Tibial nerve (tissue), 4 donors: ENCODE data around the gene DENND5B.

ENCODE experiments used
- CTCF ChIP-seq, 5 experiments: fragments of 200-600 bp in 3 of 5; fragments of 450-650 bp in 2 of 5; sonication (generic) in 3 of 5; IDR thresholded peaks; one replicate each; pipeline ENCODE4 v1.5.1; 2016 to 2019; ENCODE audit warnings: antibody characterized with exemption in 5 of 5, mild to moderate bottlenecking in 3 of 5, moderate library complexity in 2 of 5
- EP300 ChIP-seq, 2 donors: sonication (generic); formaldehyde crosslinking; IDR thresholded peaks; one replicate each; pipeline ENCODE4 v1.6.1; 2017; ENCODE audit warnings: antibody characterized with exemption in 2 of 2, mild to moderate bottlenecking in 1 of 2

- TF ChIP-seq CTCF (IDR thresholded peaks at IDR 0.05): no peak
- no peak for TF ChIP-seq EP300 (IDR thresholded peaks at IDR 0.05)
These were observed 199.9 kb downstream of the DENND5B start for GRCh38 chr12:31390991-31391390.
